HG02759 (cell line): ENCODE measurements around the gene EXOC3L1.

Source experiments
- ATAC-seq: cut with Tn5 transposase; IDR thresholded peaks from one replicate; pipeline ENCODE4 v1.9.1; 2021; ENCODE audit warnings: mild to moderate bottlenecking, moderate library complexity; ENCODE audit not compliant: unreplicated experiment

EXOC3L1 gene

DNA sequence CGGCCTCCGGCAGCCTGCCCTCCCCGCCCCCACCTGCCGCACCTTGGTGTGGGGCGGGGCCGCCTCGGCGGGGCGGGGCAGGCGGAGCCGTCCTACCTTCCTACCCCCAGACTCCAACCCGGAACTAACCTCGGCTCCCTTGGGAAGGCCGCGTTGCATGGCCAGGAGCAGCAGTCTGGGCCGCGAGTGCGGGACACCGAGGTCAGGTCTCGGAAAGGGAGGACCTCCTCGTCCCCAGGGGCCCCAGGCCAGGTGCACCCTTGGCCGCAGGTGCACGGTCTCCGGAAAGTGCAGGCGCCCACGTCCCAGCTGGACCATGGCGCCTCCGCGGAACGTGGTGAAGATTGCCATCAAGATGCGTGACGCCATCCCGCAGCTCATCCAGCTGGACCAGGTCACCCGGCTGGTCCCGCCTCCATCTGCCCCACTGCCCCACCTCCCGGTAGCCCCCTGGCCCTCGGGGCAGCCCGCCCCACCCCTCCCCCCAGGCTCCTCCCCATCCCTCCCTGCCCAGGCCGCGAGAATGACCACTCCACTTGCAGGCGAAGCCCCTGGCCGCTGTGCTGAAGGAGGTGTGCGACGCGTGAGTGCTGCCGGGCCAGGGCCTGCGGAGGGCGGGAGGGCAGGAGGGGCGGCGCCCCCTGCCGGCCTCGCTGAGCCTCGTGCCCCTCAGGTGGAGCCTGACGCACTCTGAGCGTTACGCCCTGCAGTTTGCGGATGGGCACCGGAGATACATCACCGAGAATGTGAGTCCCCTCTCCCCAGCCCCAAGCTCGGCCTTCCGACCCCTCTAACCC lies 9.3 kb upstream of the EXOC3L1 start, which contains the start of gene ELMO3:
ELMO3 (plus strand) TSS at position 121 of the 797 bp plus-strand sequence; CDS start at position 317, 196 bp downstream.
- ATAC-seq = no peak

DNA sequence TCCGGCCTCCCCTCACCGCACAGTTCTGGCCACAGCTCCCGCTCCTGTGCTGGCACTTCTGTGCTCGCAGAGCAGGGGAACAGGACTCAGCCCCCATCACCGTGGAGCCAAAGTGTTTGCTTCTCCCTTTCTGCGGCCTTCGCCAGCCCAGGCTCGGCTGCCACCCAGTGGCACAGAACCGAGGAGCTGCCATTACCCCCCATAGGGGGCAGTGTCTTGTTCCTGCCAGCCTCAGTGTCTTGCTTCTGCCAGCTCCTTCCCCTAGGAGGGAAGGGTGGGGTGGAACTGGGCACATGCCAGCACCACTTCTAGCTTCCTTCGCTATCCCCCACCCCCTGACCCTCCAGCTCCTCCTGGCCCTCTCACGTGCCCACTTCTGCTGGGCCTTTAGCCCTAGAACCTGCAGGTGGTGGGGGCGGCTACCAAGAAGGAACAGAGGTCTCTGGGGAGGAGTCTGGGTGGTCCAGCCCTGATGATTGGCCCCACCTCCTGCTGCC lies 8.3 kb upstream of the EXOC3L1 start:
- no peak for ATAC-seq

DNA sequence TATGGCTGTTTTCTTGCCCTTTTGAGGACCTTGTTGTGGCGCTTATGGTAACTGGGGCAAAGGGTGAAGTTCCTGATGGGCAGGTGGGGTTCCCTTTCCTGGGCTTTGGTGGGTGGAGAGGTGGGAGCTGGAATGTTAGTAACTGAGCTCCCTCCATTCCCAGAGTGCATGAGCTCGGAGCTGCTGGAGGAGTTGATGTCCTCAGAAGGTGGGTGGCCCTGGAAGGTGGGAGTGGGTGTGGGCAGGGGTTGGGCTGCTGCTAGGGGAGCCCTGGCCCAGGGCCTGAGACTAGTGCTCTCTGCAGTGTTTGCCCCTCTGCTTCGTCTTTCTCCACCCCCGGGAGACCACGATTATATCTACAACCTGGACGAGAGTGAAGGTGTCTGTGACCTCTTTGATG lies 7.8 kb upstream of the EXOC3L1 start:
- ATAC-seq = no peak

DNA sequence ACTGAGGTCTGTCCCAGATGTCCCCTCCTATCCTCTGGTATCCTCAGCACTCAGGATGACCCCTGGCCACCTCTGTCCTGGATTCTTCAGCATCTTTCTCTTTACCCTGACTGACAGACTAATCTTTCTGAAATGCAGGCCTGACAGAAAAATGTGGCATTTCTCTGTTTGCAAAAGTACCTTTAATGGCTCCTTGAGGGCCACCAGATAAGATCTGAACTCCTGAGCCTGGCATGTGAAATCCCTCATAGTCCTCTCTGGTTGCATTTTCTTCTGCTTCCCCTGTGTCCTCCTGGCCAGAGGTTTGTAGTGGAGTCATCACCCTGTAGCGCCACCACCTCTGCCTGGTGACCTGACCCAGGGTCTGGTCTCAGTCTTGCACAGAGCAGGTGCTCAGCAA lies 6.9 kb upstream of the EXOC3L1 start:
- ATAC-seq = no peak

DNA sequence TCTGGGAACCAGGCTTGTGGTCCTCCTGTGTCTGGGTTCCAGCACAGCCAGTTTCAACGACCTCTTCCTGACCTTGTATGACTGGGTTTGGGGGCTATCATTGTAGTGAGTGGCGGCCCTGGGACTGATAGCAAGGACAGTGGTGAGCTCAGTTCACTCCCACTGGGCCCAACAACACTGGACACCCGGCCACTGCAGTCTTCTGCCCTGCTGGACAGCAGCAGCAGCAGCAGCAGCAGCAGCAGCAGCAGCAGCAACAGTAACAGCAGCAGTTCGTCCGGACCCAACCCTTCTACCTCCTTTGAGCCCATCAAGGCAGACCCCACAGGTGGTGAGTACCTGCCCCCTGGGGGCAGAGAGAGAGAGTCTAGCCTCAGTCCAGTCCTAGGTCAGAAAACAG lies 5.7 kb upstream of the EXOC3L1 start:
- ATAC-seq = no peak

DNA sequence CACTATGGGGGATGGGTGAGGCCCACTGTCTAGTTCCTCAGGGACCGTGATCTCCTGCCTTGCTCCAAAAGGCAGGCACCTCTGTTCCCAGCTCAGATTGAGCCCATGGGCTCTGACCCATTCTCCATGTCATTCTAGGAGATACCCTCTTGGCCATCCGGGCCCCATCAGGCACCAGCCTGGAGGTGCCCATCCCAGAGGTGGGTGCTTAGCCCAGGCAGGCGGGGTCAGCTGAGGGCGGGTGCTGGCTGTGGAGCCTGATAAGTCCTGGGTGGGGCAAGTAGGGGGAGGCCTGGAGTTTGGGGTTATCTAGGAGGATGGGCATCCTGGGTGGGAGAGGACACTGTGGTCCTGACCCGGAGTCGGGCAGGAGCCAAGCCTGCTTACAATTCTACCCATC lies 4.3 kb upstream of the EXOC3L1 start:
- no peak for ATAC-seq

DNA sequence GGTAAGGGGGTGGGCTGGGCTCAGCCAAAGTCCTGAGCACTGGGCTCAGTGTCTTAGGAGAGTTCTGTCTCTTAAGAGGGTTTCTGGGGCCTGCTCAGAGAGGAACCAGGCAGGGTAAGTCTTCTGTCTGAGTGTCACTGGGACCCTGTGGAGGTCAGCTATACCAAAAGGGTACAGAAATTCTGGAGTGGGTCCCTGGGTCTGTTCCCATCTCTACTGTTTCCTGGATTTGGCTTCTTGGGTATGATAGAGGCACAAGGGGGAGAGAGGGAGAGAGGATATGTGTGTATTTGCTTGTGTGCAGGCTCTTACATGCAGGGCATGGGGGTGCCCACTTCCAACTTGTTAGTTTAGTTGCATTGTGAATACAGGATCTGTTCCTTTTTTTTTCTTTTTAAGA lies 3.6 kb upstream of the EXOC3L1 start:
- no peak for ATAC-seq

DNA sequence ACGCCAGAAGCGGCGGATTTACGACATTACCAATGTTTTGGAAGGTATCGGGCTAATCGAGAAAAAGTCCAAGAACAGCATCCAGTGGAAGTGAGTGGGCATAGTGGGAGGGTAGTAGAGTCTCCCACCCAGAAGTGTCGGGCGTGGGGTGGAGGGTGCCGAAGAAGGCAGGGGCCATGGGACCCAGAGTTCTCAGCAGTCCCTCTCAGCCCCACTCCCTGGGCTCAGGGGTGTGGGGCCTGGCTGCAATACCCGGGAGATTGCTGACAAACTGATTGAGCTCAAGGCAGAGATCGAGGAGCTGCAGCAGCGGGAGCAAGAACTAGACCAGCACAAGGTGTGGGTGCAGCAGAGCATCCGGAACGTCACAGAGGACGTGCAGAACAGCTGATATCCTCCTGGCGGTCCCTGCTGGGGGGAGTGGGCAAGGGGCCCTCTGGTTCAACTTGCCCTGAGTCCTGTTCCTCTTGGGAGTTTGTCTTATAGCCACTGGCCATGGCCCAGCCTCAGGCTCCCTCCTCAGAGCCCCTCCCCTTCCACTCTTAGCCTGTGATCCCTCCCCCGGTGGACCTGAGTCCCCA lies 2.9 kb upstream of the EXOC3L1 start:
- no peak for ATAC-seq

DNA sequence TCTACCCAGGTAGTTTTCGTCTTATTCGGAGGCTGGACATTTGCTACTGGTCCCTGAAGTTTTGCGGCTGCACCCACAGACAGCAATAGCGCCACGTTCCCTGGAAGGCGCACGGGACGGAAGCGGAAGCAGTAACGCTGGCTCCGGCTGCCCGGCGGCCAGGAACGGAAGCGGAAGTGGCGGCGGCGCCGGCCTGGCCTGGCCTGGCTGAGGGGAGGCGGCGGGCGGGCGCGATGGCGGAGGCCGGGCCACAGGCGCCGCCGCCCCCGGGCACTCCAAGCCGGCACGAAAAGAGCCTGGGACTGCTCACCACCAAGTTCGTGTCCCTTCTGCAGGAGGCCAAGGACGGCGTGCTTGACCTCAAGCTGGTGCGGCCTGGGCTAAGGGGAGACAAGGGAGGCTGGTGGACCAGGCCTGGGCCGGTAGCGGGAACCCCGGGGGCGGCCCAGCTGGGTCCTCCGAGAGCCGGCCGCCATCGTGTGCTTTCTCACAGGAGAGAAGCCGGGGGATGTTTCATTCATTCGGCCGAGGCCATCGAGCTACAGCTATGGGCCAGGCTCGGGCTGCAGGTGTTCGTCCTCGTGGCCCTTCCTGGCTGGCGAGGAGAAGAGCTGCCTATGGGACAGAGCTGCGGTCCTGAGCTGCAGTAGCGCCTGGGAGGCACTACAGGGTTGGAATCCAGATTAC lies 2.2 kb upstream of the EXOC3L1 start, which contains the start of gene E2F4:
E2F4 (plus strand) TSS at position 161 of the 687 bp plus-strand sequence; CDS start at position 234, 73 bp downstream.
- ATAC-seq = peak; percentile 91

DNA sequence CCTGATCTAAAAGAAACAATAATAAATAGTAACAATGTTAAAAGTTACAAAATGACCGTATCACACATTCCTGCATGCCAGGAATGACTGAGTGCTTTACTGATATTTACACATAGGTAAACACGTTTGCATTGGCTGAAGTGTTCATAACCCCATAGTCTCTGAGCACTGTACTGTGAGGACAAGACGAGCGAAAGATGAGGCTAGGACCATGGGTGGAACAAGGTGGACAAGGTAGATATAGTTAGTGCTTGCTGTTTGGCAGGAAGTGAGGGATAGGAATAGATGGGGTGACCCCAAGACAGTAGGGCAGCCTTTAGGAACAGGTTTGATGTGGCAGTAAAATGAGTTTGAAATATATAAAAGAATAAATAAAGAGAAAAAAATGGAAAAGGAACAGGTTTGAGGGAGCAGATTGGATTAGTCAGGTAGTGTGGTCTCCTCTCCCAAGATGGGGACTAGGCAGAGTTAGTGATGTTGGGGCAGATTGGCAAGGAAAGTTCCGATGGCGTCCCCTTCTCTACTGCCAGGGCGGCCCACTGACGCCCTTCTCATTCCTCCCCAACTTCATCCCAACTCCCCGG lies 1.6 kb upstream of the EXOC3L1 start:
- ATAC-seq = no peak

DNA sequence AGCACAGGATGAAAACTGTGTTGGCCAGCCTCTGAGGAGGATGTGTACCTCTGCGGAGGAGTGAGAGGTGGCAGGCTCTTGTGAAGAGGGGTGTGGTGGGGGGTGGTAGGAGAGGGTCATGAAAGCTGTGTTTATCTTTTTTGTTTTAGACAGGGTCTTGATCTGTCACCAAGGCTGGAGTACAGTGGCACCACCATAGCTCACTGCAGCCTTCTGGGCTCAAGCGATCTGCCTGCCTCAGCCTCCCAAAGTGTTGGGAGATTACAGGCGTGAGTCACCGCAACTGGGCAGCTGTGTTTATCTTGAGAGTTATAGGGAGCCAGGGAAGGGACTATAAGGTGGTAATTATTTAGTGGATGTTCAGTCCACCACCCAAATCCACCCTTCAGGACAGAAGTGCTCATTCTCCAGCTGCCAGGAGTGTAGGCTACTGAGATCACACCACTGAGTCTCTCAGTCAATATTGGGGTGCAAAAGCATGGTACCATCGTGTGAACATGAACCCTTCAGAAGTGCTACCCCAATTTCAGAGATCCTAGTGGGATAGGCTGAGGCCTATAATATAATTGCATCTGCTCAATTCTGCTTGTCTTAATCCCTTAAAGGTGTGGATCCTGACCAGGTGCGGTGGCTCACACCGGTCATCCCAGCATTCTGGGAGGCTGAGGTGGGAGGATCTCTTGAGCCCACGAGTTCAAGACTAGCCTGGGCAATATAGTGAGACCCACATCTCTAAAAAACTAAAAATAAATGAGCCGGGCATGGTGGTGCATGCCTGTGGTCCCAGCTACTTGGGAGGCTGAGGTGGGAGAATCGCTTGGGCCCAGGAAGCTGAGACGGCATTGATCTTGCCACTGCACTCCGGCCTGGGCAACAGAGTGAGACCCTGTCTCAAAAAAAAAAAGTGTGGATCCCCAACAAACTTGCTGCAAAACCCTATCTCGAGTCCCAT lies 788 bp upstream of the EXOC3L1 start:
- ATAC-seq = no peak

DNA sequence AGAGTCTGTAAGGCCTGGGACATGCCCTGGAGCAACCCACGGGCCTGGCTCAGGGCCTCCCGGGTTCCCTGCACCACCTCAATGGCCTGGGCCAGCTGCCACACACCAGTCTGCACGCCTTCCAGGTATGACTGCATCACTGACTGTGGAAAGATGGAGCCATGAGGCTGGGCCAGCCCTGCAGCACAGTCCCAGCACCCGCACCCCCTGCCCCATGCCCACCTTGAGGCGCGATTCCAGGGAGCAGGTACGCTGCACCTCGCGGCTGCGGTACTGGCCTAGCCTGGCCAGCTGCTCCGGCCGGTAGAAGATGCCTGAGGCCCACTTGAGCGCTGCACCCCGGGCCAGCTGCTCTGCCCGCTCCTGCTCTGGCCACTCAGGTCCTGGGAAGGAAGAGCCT lies 1.1 kb downstream of the EXOC3L1 start:
- no peak for ATAC-seq

DNA sequence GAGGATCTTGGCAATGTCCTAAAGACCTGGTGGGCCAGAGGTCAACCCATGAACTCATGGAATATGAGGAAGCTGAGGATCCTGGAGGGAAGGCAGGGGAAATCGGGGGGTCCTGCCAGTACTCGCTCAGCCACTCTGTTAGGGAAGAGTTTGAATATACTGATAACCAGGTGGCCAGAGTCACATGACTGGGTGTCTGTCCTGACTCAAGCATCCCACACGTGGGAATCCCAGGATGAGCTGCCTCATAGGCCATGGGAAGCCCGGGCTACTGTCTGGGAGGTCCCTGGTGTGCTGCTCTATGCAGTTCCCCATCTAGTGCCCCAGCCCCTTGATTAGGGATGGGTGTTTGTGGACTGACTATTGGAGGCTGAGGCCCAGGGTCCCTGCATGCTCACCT lies 1.6 kb downstream of the EXOC3L1 start:
- ATAC-seq = no peak

DNA sequence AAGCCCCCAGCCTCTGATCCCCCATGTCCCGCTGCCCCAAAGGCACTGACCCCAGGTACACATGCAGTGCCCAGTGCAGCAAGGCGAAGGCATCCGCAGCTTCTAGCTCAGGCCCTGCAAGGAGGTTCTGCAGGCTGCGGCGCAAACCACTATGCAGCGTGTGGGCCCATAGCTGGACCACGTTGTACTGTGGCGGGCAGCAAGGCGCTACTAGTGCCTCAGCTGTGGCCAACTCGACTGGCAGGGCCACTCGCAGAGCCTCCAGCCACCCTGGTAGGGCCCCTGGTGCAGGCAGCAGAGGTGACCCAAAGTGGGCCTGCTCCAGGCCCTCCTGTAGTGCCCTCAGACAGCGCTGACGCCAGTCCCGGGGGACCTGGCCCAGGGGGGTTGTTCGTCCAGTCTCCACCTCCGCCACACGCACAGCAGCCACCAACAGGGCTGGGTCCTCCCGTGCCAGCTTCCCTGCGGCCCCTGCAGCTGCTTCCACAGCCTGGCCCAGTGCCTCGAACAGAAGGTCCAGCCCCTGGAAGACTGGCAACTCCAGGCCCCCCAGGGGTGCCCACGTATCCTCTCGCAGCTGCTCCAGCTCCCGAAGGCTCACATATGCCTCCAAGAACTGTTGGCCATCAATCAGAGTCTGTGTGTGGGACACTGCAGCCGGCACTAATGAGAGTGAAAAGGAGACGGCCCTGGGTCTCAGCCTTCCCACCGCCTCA lies 2.6 kb downstream of the EXOC3L1 start:
- no peak for ATAC-seq

DNA sequence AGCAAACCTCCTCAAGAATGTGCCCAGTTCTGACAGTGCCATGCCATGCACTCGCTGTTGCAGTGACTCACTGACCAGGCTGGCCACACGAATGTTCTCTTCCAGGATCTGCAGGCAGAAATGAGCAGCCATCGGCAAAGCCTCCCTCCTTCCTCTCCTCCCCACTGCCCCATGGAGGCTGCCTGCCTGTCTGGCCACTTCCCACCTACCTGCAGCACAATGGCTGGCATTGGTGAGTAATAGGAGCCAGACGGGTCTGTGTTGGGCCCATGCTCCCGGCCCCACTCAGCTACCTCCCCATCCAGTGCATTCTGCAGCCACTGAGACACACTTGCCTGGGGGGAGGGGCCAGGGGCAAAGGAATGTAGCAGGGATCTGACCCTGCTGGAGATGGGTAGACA lies 3.4 kb downstream of the EXOC3L1 start:
- ATAC-seq = no peak

DNA sequence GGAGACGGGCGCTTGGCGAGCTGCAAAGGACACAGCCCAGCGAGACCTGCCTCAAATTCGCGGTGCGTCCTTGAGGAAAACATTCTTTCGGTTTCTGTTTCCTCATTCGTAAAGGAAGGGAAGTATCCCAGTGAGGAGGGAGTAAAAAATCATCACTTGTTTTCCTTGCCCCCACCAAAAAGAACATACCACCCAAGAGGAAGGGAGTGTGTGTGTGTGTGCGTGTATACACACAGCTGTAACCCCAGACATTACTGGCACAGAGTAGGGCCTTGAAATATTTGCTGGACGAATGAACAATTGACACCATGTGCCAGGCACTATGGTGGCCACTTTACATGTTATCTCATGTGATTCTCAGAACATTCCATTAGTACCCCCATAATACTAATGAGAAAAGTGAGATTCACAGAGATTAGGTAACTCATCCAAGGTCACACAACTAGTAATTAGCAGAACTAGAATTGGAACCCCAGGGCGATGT lies 4.2 kb downstream of the EXOC3L1 start:
- ATAC-seq = no peak

DNA sequence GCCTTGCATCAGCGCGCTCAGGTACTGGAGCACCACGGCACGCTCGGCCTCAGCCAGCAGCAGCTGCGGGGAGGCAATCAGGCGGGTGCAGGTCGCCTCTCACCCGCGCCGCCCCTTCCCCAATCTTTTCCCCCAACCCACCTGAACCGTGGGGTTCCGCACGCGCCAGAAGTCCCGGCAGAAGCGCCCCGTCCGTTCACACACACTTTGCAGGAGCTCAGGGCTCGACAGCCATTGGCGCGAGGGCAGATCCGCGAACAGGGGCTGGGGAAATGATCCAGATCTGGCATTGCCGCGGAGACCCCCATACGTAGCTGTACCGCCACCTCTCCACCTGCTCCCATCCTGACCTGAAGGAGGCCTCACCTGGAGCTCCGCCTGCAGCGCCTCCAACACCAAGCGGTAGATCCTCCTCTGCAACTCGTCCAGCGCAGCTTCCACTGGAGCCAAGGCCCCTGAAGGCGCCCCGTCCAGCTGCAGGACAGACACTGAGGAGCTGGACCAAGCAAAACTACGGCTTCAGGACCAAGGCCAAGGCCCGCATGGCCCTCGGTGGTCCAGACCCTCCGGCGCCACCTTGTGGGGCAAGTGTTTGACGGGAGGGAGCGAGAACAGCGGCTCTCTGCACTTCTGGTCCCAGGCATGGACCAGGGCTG lies 4.8 kb downstream of the EXOC3L1 start:
- no peak for ATAC-seq

DNA sequence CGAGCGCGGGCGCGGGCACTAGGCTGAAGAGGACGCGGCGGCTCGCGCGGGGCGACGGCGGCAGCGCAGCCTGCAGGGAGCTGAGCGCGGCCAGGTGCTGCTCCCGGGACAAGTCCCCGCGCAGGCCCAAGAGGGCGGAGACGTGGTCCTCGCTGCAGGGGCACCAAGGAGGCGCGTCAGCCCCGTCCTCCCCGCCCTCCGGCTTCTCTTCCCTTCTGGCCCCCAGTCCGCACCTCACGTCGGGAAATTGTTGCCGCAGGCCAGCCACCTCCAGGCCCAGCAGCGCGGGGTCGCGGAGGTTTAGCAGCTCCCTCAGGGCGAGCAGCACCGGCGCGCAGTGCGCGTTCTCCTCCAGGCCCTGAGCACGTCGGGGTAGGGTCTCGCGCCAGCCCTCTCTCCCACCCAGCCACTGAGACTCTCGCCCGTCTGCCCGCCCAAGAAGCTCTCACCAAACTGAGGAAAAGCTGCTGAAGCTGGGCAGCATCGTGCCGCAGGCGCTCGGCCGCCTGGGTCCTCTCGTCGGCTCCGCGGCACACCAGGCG lies 5.4 kb downstream of the EXOC3L1 start:
- peak; percentile 7 for ATAC-seq
